Measurements from ENCODE around the gene HUS1B.
"Not testable (repeated sequence)": the region's sequence is repeated elsewhere in the genome, so short reads cannot be mapped to it uniquely, and the experiment has no call there.

The HUS1B gene

DNA sequence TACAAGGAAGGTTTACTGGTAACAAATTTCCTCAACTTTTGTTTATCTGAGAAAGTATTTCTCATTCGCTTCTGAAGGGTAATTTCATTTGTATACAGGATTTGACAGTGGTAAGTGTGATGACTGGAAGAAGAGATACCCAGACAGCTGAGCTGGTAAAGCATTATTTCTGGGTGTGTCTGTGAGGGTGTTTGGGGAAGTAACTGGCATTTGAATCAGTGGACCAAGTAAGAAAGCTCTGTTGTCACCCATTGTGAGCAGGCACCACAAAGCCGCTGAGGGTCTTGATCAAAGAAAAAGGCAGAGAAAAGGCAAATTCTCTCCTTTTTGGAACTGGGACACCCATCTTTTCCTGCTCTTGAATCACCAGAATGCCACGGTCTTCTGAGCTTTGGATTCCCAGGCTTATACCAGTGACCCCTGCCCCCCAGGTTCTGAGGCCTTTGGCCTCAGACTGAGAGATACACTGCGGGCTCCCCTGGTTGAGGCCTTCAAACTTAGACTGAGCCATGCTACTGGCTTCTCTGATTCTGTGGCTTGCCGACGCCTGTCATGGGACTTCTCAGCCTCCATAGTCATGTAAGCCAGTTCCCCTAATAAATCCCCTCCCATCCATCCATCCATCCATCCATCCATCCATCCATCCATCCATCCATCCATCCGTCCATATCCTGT is 10.5 kb upstream of the HUS1B start:
- no peak overlapping the region for H3K4me3 ChIP-seq (ENCODE audit: low read length)
- H3K4me1 ChIP-seq (ENCODE audit: insufficient read depth, low read length): no peaks in the 10 kb centered on the region
- H3K27me3 ChIP-seq (ENCODE audit: insufficient read depth, low read length): no peaks in the 10 kb centered on the region
- no peak overlapping the region for H2AFZ ChIP-seq (ENCODE audit: low read depth, low read length)
- H3K9me3 ChIP-seq (ENCODE audit: low read length): peaks cover 13% of the 10 kb centered on the region
- H3K36me3 ChIP-seq (ENCODE audit: insufficient read depth, low read length): peaks cover 3% of the 10 kb centered on the region

DNA sequence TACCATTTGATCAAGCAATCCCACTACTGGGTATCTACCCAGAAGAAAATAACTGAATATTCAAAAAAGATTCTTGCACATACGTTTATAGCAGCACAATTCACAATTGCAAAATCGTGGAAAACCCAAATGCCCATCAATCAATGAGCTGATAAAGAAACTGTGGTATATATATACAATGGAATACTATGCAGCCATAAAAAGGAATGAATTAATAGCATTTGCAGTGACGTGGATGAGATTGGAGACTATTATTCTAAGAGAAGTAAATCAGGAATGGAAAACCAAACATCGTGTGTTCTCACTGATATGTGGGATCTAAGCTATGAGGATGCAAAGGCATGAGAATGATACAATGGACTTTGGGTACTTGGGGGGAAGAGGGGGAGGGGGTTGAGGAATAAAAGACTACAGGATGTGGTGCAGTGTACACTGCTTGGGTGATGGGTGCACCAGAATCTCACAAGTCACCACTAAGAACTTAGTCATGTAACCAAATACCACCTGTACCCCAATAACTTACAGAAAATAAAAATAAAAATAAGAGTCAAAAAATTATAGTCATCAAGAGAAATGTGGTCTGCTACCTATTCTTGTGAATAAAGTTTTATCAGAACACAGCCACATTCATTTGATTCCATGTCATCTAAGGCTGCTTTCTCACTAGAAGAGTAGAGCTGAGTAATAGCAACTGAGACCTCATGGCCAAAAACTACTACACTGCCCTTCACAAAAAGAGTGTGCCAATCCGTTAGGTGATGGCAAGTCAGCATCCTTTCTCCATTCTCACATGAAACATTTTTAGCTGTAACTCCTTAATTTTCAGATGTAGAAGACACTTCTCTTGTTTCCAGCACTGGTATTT is 8.7 kb upstream of the HUS1B start:
- no peaks in the 10 kb centered on the region for H3K27me3 ChIP-seq (ENCODE audit: insufficient read depth, low read length)
- peaks cover 10% of the 10 kb centered on the region for H3K9me3 ChIP-seq (ENCODE audit: low read length)
- no peaks in the 10 kb centered on the region for H3K4me1 ChIP-seq (ENCODE audit: insufficient read depth, low read length)
- no peak overlapping the region for H3K4me3 ChIP-seq (ENCODE audit: low read length)
- H3K36me3 ChIP-seq (ENCODE audit: insufficient read depth, low read length): peaks cover 3% of the 10 kb centered on the region
- H2AFZ ChIP-seq (ENCODE audit: low read depth, low read length): no peak overlapping the region

- not testable (repeated sequence) for H2AFZ ChIP-seq (ENCODE audit: low read depth, low read length); H3K27me3 ChIP-seq (ENCODE audit: insufficient read depth, low read length); H3K4me1 ChIP-seq (ENCODE audit: insufficient read depth, low read length); H3K36me3 ChIP-seq (ENCODE audit: insufficient read depth, low read length); H3K4me3 ChIP-seq (ENCODE audit: low read length); H3K9me3 ChIP-seq (ENCODE audit: low read length)
These were observed 6.9 kb upstream of the HUS1B start for GRCh38 chr6:663788-664187.

GRCh38 chr6:659716-660581 is 3.0 kb upstream of the HUS1B start:
- Histone ChIP-seq H3K9me3 (ENCODE audit: low read length) (peaks cover 9% of the 10 kb centered on the region), H3K27me3 (ENCODE audit: insufficient read depth, low read length) (no peaks in the 10 kb centered on the region), H3K4me3 (ENCODE audit: low read length) (no peak overlapping the region), H3K4me1 (ENCODE audit: insufficient read depth, low read length) (no peaks in the 10 kb centered on the region), H2AFZ (ENCODE audit: low read depth, low read length) (no peak overlapping the region), H3K36me3 (ENCODE audit: insufficient read depth, low read length) (peaks cover 9% of the 10 kb centered on the region)

- Histone ChIP-seq H3K4me3 (ENCODE audit: low read length) (no peak overlapping the region), H3K4me1 (ENCODE audit: insufficient read depth, low read length) (no peaks in the 10 kb centered on the region), H2AFZ (ENCODE audit: low read depth, low read length) (no peak overlapping the region), H3K9me3 (ENCODE audit: low read length) (peaks cover 12% of the 10 kb centered on the region), H3K36me3 (ENCODE audit: insufficient read depth, low read length) (peaks cover 9% of the 10 kb centered on the region), H3K27me3 (ENCODE audit: insufficient read depth, low read length) (no peaks in the 10 kb centered on the region)
These were observed 1.3 kb upstream of the HUS1B start for GRCh38 chr6:658244-658643.

GRCh38 chr6:657743-658142 is 843 bp upstream of the HUS1B start:
- Histone ChIP-seq H3K36me3 (ENCODE audit: insufficient read depth, low read length) (peaks cover 9% of the 10 kb centered on the region), H2AFZ (ENCODE audit: low read depth, low read length) (no peak overlapping the region), H3K4me1 (ENCODE audit: insufficient read depth, low read length) (no peaks in the 10 kb centered on the region), H3K4me3 (ENCODE audit: low read length) (no peak overlapping the region), H3K27me3 (ENCODE audit: insufficient read depth, low read length) (no peaks in the 10 kb centered on the region), H3K9me3 (ENCODE audit: low read length) (peaks cover 12% of the 10 kb centered on the region)

- Histone ChIP-seq H3K4me3 (ENCODE audit: low read length) (no peak overlapping the region), H2AFZ (ENCODE audit: low read depth, low read length) (no peak overlapping the region), H3K27me3 (ENCODE audit: insufficient read depth, low read length) (no peaks in the 10 kb centered on the region), H3K9me3 (ENCODE audit: low read length) (peaks cover 12% of the 10 kb centered on the region), H3K36me3 (ENCODE audit: insufficient read depth, low read length) (peaks cover 9% of the 10 kb centered on the region), H3K4me1 (ENCODE audit: insufficient read depth, low read length) (peaks cover 2% of the 10 kb centered on the region)
These were observed 2.8 kb downstream of the HUS1B start for GRCh38 chr6:654136-654535.

- Histone ChIP-seq H3K27me3 (ENCODE audit: insufficient read depth, low read length) (no peaks in the 10 kb centered on the region), H3K36me3 (ENCODE audit: insufficient read depth, low read length) (peaks cover 9% of the 10 kb centered on the region), H3K9me3 (ENCODE audit: low read length) (peaks cover 12% of the 10 kb centered on the region), H3K4me3 (ENCODE audit: low read length) (no peak overlapping the region), H2AFZ (ENCODE audit: low read depth, low read length) (no peak overlapping the region), H3K4me1 (ENCODE audit: insufficient read depth, low read length) (peaks cover 2% of the 10 kb centered on the region)
These were observed 4.0 kb downstream of the HUS1B start for GRCh38 chr6:652865-653264.

DNA sequence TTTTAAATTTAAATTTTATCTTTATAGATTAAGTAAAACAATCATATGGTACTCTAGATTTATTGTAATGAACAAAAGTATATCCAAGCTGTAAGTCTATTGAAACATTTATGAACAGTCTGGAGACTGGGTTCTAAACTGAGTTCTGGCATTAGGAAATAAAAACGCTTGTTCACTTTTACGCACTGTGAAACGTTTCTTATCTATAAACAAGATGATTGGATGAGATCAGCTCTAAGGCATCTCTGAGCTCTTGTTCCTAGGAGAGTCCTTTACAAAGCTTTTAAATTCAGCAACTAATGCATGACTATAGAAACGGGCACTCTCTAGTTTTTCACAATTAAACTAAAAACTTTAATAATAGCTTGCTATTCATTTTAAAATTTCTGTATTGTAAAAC is 6.8 kb downstream of the HUS1B start:
- H2AFZ ChIP-seq (ENCODE audit: low read depth, low read length): no peak overlapping the region
- H3K4me3 ChIP-seq (ENCODE audit: low read length): no peak overlapping the region
- H3K36me3 ChIP-seq (ENCODE audit: insufficient read depth, low read length): no peaks in the 10 kb centered on the region
- peaks cover 2% of the 10 kb centered on the region for H3K9me3 ChIP-seq (ENCODE audit: low read length)
- H3K27me3 ChIP-seq (ENCODE audit: insufficient read depth, low read length): no peaks in the 10 kb centered on the region
- H3K4me1 ChIP-seq (ENCODE audit: insufficient read depth, low read length): peaks cover 2% of the 10 kb centered on the region

- Histone ChIP-seq H3K36me3 (ENCODE audit: insufficient read depth, low read length) (no peaks in the 10 kb centered on the region), H3K4me3 (ENCODE audit: low read length) (no peak overlapping the region), H3K27me3 (ENCODE audit: insufficient read depth, low read length) (no peaks in the 10 kb centered on the region), H3K9me3 (ENCODE audit: low read length) (peaks cover 2% of the 10 kb centered on the region), H2AFZ (ENCODE audit: low read depth, low read length) (no peak overlapping the region), H3K4me1 (ENCODE audit: insufficient read depth, low read length) (no peaks in the 10 kb centered on the region)
These were observed 14.1 kb downstream of the HUS1B start for GRCh38 chr6:642805-643204.

GRCh38 chr6:641225-641985 is 15.5 kb downstream of the HUS1B start:
- Histone ChIP-seq H3K36me3 (ENCODE audit: insufficient read depth, low read length) (peaks cover 2% of the 10 kb centered on the region), H3K27me3 (ENCODE audit: insufficient read depth, low read length) (no peaks in the 10 kb centered on the region), H3K4me3 (ENCODE audit: low read length) (no peak overlapping the region), H3K4me1 (ENCODE audit: insufficient read depth, low read length) (no peaks in the 10 kb centered on the region), H2AFZ (ENCODE audit: low read depth, low read length) (no peak overlapping the region), H3K9me3 (ENCODE audit: low read length) (peaks cover 2% of the 10 kb centered on the region)

DNA sequence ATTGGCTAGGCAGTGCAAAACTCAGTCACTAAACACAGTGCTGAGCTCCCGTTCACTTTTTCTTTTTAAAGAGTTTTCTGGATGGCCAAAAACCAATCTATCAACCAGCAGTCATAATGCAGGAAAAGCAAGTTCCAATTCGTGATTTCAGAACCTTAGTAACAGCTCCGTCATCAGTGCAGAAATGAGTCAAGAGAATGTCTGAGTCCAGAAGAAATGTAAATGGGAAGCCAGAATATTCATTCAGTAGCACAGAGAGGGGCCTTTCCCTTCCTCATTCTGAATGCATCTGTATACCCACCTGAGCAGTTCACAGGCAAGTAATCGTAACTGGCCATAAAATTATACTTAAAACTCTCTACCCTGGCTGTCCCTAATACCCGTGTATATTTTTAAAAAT is 20.4 kb downstream of the HUS1B start:
- Histone ChIP-seq H3K27me3 (ENCODE audit: insufficient read depth, low read length) (no peaks in the 10 kb centered on the region), H3K36me3 (ENCODE audit: insufficient read depth, low read length) (peaks cover 5% of the 10 kb centered on the region), H3K4me1 (ENCODE audit: insufficient read depth, low read length) (no peaks in the 10 kb centered on the region), H2AFZ (ENCODE audit: low read depth, low read length) (no peak overlapping the region), H3K9me3 (ENCODE audit: low read length) (no peaks in the 10 kb centered on the region), H3K4me3 (ENCODE audit: low read length) (no peak overlapping the region)
